Thymus (tissue), 14 donors: ENCODE measurements around the gene RAB34. TPM values are rescaled to one million over a fixed set of nuclear protein-coding genes. Genes with fewer than 3 reads are reported as not detected.

Source experiments
- DNase-seq, 9 donors: peaks; one replicate each; pipeline ENCODE4 v3.0.0-alpha.2; 2013; ENCODE audit warnings: low spot score in 9 of 9, low read depth in 6 of 9, missing footprints in 1 of 9
- H3K27ac ChIP-seq, 2 donors: one replicate each; pipeline ENCODE4 v1.5.1; 2013; ENCODE audit warnings: control low read depth in 1 of 2, low read depth in 1 of 2, low read length in 1 of 2, mild to moderate bottlenecking in 1 of 2, moderate library complexity in 1 of 2
- H3K27me3 ChIP-seq, 2 donors: one replicate each; pipeline ENCODE4 v1.5.1; 2013; ENCODE audit warnings: low read length in 1 of 2; ENCODE audit not compliant: control insufficient read depth in 2 of 2, insufficient read depth in 1 of 2
- H3K36me3 ChIP-seq, 2 donors: one replicate each; pipeline ENCODE4 v1.5.1; 2013; ENCODE audit warnings: low read length in 1 of 2, mild to moderate bottlenecking in 1 of 2, moderate library complexity in 1 of 2; ENCODE audit not compliant: control insufficient read depth in 2 of 2, insufficient read depth in 2 of 2
- H3K4me1 ChIP-seq, 2 donors: one replicate each; pipeline ENCODE4 v1.5.1; 2013; ENCODE audit warnings: low read length in 2 of 2; ENCODE audit not compliant: control insufficient read depth in 2 of 2, insufficient read depth in 2 of 2
- H3K4me3 ChIP-seq, 2 donors: one replicate each; pipeline ENCODE4 v1.5.1; 2013; ENCODE audit warnings: low read length in 2 of 2, control low read depth in 1 of 2, mild to moderate bottlenecking in 1 of 2
- H3K9me3 ChIP-seq, 2 donors: one replicate each; pipeline ENCODE4 v1.5.1; 2013; ENCODE audit warnings: low read length in 1 of 2, mild to moderate bottlenecking in 1 of 2; ENCODE audit not compliant: control insufficient read depth in 2 of 2, insufficient read depth in 1 of 2
- WGBS: extraction: QIAGEN DNeasy Blood & Tissue Kit; methylation state at CpG from one replicate; pipeline ENCODE4 v1.1.7; 2013; 5-methylcytosine and 5-hydroxymethylcytosine counted together
- long read RNA-seq, 10 donors: transcript quantifications; one replicate each; lab custom pipeline, GENCODE V29; 2026
- polyA plus RNA-seq: library from polyadenylated mRNA; stranded (reverse); fragments of 200-250 nt; gene quantifications from one replicate; pipeline ENCODE4 v1.2.3, GENCODE V29; 2013
- total RNA-seq: library from RNA; stranded (reverse); fragments of 120-200 nt; gene quantifications from one replicate; pipeline ENCODE4 v1.2.4, GENCODE V29; 2013
- donor health status: healthy.

RAB34 gene
- total RNA-seq, result 26.6 TPM
- 81.9 TPM for polyA plus RNA-seq
- long read RNA-seq, donor 1, result 0 reads
- long read RNA-seq, donor 2, result 0 reads
- long read RNA-seq, donor 3, transcript RAB34-204 (10 exons, 1,766 nt), result major isoform, 8 of 3,869 reads
- long read RNA-seq, donor 3, partial matches to known transcripts, result 1,417 of 3,869 reads
- long read RNA-seq, donor 3, other reads (novel, unspliced or antisense), result 2,443 of 3,869 reads
- long read RNA-seq, donor 4, transcript RAB34-204 (10 exons, 1,766 nt), result major isoform, 5 of 3,362 reads
- long read RNA-seq, donor 4, partial matches to known transcripts, result 1,295 of 3,362 reads
- long read RNA-seq, donor 4, other reads (novel, unspliced or antisense), result 2,062 of 3,362 reads
- long read RNA-seq, donor 5, transcript RAB34-204 (10 exons, 1,766 nt), result major isoform, 5 of 28 reads
- long read RNA-seq, donor 5, partial matches to known transcripts, result 17 of 28 reads
- long read RNA-seq, donor 5, other reads (novel, unspliced or antisense), result 0 of 28 reads
- long read RNA-seq, donor 6, partial matches to known transcripts, result 2,860 of 3,016 reads
- long read RNA-seq, donor 6, other reads (novel, unspliced or antisense), result 149 of 3,016 reads
- long read RNA-seq, donor 7, partial matches to known transcripts, result 2,344 of 5,629 reads
- long read RNA-seq, donor 7, other reads (novel, unspliced or antisense), result 3,281 of 5,629 reads
- long read RNA-seq, donor 8, partial matches to known transcripts, result 0 of 6 reads
- long read RNA-seq, donor 8, other reads (novel, unspliced or antisense), result 0 of 6 reads
- long read RNA-seq, donor 9, partial matches to known transcripts, result 809 of 1,961 reads
- long read RNA-seq, donor 9, other reads (novel, unspliced or antisense), result 1,151 of 1,961 reads
- long read RNA-seq, donor 10, partial matches to known transcripts, result 0 of 6 reads
- long read RNA-seq, donor 10, other reads (novel, unspliced or antisense), result 0 of 6 reads

- no peaks in the 10 kb centered on the region for H3K9me3 ChIP-seq
- 8% methylated on average over 60 of the region's 60 CpGs for WGBS
Measured at GRCh38 chr17:28717578-28718332, at the start of gene RAB34. RAB34 (minus strand) TSS chr17:28717868; CDS start chr17:28717266, 602 bp downstream.

GRCh38 chr17:28765038-28765437 lies 47.4 kb upstream of the RAB34 start:
- no peak for DNase-seq
- no peak overlapping the region for H3K4me3 ChIP-seq
- H3K4me1 ChIP-seq, result no peaks in the 10 kb centered on the region
- H3K36me3 ChIP-seq, result peaks cover 12 to 38% of the 10 kb centered on the region in 2 donors
- H3K27me3 ChIP-seq, result no peaks in the 10 kb centered on the region
- no peaks in the 10 kb centered on the region for H3K9me3 ChIP-seq
- 98% methylated on average over 4 of the region's 4 CpGs for WGBS
- no peak overlapping the region for H3K27ac ChIP-seq

More at GRCh38 chr17:28717578-28718332, at the start of gene RAB34:
- Histone ChIP-seq H3K36me3 (peaks cover 18 to 21% of the 10 kb centered on the region in 2 donors), H3K4me3 (peak within 1 kb of the TSS; percentile 42 to 45), H3K27me3 (peaks cover 31 to 58% of the 10 kb centered on the region in 2 donors), H3K4me1 (peaks cover 16 to 48% of the 10 kb centered on the region in 2 donors), H3K27ac (peak within 1 kb of the TSS; percentile 37 to 69)
- DNase-seq, result peak in 1 of 9 donors; percentile 39

GRCh38 chr17:28763804-28764266 lies 46.2 kb upstream of the RAB34 start:
- no peaks in the 10 kb centered on the region for H3K9me3 ChIP-seq
- H3K36me3 ChIP-seq, result peaks cover 23 to 50% of the 10 kb centered on the region in 2 donors
- WGBS, result 85% methylated on average over 5 of the region's 5 CpGs
- H3K27ac ChIP-seq, result no peak overlapping the region
- H3K4me3 ChIP-seq, result no peak overlapping the region
- H3K27me3 ChIP-seq, result no peaks in the 10 kb centered on the region
- H3K4me1 ChIP-seq, result no peaks in the 10 kb centered on the region
- DNase-seq, result peak in 5 of 9 donors; percentile 57 to 81 (median 74)

GRCh38 chr17:28763137-28763799 lies 45.6 kb upstream of the RAB34 start:
- H3K27me3 ChIP-seq, result no peaks in the 10 kb centered on the region
- no peak overlapping the region for H3K27ac ChIP-seq
- no peak overlapping the region for H3K4me3 ChIP-seq
- no peaks in the 10 kb centered on the region for H3K4me1 ChIP-seq
- no peaks in the 10 kb centered on the region for H3K9me3 ChIP-seq
- no peak for DNase-seq
- peaks cover 29 to 56% of the 10 kb centered on the region in 2 donors for H3K36me3 ChIP-seq
- WGBS, result 100% methylated on average over 1 of the region's 1 CpG

- Histone ChIP-seq H3K36me3 (peaks cover 33 to 57% of the 10 kb centered on the region in 2 donors), H3K27ac (no peak overlapping the region), H3K9me3 (no peaks in the 10 kb centered on the region), H3K4me3 (no peak overlapping the region), H3K27me3 (no peaks in the 10 kb centered on the region), H3K4me1 (no peaks in the 10 kb centered on the region)
- DNase-seq, result no peak
- WGBS, result 63% methylated on average over 9 of the region's 9 CpGs
Measured at GRCh38 chr17:28760601-28761562, 43.2 kb upstream of the RAB34 start.

GRCh38 chr17:28759256-28759865 lies 41.7 kb upstream of the RAB34 start:
- Histone ChIP-seq H3K36me3 (peaks cover 28 to 48% of the 10 kb centered on the region in 2 donors), H3K9me3 (no peaks in the 10 kb centered on the region)

GRCh38 chr17:28758411-28759121 lies 40.9 kb upstream of the RAB34 start:
- Histone ChIP-seq H3K4me1 (no peaks in the 10 kb centered on the region), H3K36me3 (peaks cover 28 to 48% of the 10 kb centered on the region in 2 donors), H3K9me3 (no peaks in the 10 kb centered on the region), H3K4me3 (no peak overlapping the region), H3K27ac (no peak overlapping the region), H3K27me3 (no peaks in the 10 kb centered on the region)
- DNase-seq, result no peak
- 97% methylated on average over 32 of the region's 32 CpGs for WGBS

More at GRCh38 chr17:28759256-28759865, 41.7 kb upstream of the RAB34 start:
- H3K4me1 ChIP-seq, result no peaks in the 10 kb centered on the region
- 98% methylated on average over 18 of the region's 18 CpGs for WGBS
- H3K4me3 ChIP-seq, result no peak overlapping the region
- DNase-seq, result no peak
- no peaks in the 10 kb centered on the region for H3K27me3 ChIP-seq
- no peak overlapping the region for H3K27ac ChIP-seq
